ENCODE results near the gene LRRN4.
"Not testable (repeated sequence)": the region's sequence is repeated elsewhere in the genome, so short reads cannot be mapped to it uniquely, and the experiment has no call there.

Gene LRRN4

GRCh38 chr20:6058684-6059295 lies 4.9 kb upstream of the LRRN4 start:
- no peak for FAIRE-seq

- no peak for FAIRE-seq
Measured at GRCh38 chr20:6057691-6058090, 3.8 kb upstream of the LRRN4 start.

GRCh38 chr20:6057139-6057538 lies 3.3 kb upstream of the LRRN4 start:
- no peak for FAIRE-seq

GRCh38 chr20:6055981-6056569 lies 2.2 kb upstream of the LRRN4 start:
- FAIRE-seq = no peak

- FAIRE-seq = no peak
Measured at GRCh38 chr20:6055161-6055783, 1.4 kb upstream of the LRRN4 start.

GRCh38 chr20:6054689-6055051 lies 810 bp upstream of the LRRN4 start:
- not testable (repeated sequence) for FAIRE-seq

- no peak for FAIRE-seq
Measured at GRCh38 chr20:6053064-6053775, 640 bp downstream of the LRRN4 start.

GRCh38 chr20:6051505-6051904 lies 2.4 kb downstream of the LRRN4 start:
- FAIRE-seq = no peak

- no peak for FAIRE-seq
Measured at GRCh38 chr20:6048391-6048790, 5.5 kb downstream of the LRRN4 start.

GRCh38 chr20:6046432-6046831 lies 7.4 kb downstream of the LRRN4 start:
- no peak for FAIRE-seq

GRCh38 chr20:6045566-6045965 lies 8.3 kb downstream of the LRRN4 start:
- no peak for FAIRE-seq

GRCh38 chr20:6044115-6044514 lies 9.7 kb downstream of the LRRN4 start:
- FAIRE-seq = no peak

GRCh38 chr20:6041808-6042265 lies 12.0 kb downstream of the LRRN4 start:
- FAIRE-seq = no peak

- no peak for FAIRE-seq
Measured at GRCh38 chr20:6040958-6041807, 12.7 kb downstream of the LRRN4 start.

GRCh38 chr20:6040540-6040939 lies 13.3 kb downstream of the LRRN4 start:
- no peak for FAIRE-seq

GRCh38 chr20:6039766-6040165 lies 14.1 kb downstream of the LRRN4 start:
- FAIRE-seq = no peak

GRCh38 chr20:6038256-6038655 lies 15.6 kb downstream of the LRRN4 start:
- FAIRE-seq = no peak

GRCh38 chr20:6037082-6037481 lies 16.8 kb downstream of the LRRN4 start:
- FAIRE-seq = no peak

- FAIRE-seq = no peak
Measured at GRCh38 chr20:6036213-6036612, 17.6 kb downstream of the LRRN4 start.

GRCh38 chr20:6034134-6034969 lies 19.5 kb downstream of the LRRN4 start:
- no peak for FAIRE-seq

GRCh38 chr20:6032907-6033306 lies 21.0 kb downstream of the LRRN4 start:
- FAIRE-seq = not testable (repeated sequence)

Measured in endometrium (tissue), 2 donors.